RKO (cell line): ENCODE measurements around the gene MITD1.
"Not testable (repeated sequence)": the region's sequence is repeated elsewhere in the genome, so short reads cannot be mapped to it uniquely, and the experiment has no call there.

ENCODE experiments used
- DNase-seq: peaks from one replicate; pipeline ENCODE4 v3.0.0-alpha.2; 2016; ENCODE audit warnings: low spot score

MITD1 gene

DNA sequence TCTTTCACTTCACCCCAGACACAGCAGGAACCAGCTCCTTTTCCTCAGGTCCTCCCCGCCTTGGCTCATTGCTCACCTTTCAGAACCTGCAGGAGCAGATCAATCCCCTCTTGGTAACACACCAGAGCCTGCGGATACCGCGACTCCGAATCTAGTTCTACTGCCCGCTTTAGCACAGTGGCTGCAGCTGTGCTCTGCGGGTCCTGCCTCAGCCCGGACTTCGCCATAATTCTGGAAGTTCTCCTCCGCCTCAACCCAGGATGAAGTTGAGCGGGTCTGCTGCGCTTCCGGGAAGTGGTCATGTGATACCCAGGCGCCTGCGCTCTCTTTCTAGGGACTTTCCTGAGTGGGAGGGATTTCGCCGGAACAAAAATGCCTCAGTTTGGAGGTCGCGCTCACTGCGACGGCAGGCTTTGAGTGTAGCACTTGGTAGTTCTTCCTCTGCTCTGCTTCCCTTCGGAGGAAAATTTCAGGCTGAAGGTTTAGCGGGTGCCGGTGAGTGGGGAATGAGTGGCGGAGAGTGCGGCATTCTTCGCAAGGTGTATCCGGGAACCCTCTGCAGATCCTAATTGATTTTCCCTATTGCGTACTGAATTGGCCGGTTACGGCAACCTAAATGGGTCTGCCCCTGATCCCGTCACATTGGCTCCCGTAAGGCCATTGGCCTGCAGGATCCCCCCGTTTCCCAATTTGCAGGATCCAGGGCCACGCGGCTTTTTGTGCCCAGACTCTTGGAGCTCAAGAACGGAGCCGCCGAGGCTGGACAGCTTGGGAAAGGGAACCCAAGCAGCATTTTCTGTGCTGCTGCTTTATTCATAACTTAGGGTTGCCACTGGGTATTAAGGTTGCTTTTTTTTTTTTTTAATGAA lies at the start of gene MITD1, which contains the start of gene MRPL30:
MITD1 (minus strand) TSS at position 304 of the 869 bp plus-strand sequence; CDS start at position 227, 77 bp downstream.
MRPL30 (plus strand) TSS at position 430 of the 869 bp plus-strand sequence. CDS start 5,020 bp downstream, outside the sequence.
- peak; percentile 96 for DNase-seq

DNA sequence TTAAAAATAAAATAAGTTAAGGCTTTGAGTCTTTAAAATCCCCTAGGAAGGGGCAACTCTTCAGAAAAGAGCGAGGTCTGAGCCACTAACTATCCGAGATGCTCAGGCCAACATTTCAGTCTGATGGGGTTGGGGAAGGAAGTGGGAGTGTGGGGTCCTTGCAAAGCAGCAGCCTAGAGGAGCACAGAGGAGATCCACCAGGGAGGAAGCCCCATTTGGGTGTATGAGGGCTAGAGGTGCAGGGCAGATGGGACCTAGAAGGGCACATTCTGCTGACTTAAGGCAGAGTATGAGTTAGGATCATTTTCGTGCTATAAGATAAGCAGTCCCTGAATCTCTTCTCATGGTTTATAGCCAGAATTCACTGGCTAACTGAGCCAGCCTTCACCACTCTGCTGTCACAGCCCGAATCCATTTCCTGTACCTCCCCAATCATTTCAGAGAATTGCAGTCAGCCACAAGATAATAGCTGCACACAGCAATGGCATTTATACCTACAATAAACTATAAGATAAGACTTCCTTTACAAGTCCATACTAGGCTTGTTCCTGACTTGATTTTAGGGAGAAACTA lies 37.2 kb upstream of the MITD1 start:
- DNase-seq = no peak

DNA sequence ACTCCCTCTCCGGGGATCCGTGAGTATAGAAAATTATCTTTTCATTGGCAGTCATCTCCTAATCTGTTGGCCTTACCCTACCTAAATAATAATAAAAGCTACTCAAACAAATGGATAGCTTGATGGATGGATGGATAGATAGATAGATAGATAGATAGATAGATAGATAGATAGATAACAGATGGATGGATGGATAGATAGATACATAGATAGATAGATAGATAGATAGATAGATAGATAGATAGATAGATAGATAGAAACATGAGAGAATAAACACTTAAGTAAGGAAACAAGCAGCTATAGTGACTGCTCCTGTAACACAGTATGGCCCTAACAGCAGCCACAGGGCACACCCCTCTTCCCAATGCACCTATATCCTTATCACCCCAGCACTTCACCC lies 35.2 kb upstream of the MITD1 start:
- DNase-seq = no peak

DNA sequence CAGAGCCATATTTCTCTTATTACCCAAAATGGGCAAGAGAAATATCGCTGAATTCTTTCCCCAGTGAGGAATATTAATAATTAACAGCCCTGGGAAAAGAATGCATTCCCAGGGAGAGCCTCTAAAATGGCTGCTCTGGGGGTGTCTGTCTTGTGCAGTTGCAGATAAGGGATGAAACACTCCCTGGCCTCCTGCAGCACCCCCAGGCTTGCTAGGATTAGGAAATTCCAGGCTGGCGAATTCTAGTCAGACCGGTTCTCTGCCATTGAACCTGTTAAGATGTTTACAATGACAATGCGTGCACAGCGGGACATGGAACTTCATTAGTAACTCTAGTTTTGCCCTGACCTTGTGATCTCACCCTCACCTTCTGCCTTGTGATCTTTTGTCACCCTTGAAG lies 24.6 kb upstream of the MITD1 start:
- DNase-seq = no peak

DNA sequence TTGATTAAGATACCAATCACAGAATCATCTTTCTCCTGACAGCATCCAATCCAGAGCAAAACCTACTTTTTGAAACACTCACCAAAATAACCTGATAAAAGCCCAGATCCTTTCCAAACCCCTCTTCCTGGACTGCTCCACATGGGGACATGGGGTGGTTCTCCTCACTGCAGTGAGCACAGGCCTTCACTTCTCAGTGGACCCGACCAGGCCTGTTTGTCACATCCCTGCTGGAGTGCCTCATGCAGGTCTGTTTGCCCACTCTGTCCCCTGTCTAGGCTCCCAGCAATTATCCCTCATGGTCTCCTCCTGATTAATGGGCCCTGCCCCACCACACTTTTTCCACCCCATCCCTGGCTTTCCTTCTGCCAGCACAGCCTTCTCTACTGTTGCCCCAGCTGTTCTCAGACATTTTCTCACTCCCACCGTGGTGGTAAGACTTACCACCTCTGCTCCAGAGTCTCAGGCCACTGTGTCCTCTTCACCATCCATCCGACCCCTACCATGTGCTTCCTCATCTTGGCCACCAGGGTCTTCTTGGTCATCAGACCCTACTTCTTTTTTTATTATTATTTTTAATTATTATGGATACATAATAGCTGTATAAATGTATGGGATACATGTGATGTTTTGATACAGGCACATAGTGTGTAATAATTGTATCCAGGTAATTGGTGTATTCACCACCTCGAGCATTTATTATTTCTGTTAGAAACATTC lies 21.3 kb upstream of the MITD1 start:
- DNase-seq = no peak

DNA sequence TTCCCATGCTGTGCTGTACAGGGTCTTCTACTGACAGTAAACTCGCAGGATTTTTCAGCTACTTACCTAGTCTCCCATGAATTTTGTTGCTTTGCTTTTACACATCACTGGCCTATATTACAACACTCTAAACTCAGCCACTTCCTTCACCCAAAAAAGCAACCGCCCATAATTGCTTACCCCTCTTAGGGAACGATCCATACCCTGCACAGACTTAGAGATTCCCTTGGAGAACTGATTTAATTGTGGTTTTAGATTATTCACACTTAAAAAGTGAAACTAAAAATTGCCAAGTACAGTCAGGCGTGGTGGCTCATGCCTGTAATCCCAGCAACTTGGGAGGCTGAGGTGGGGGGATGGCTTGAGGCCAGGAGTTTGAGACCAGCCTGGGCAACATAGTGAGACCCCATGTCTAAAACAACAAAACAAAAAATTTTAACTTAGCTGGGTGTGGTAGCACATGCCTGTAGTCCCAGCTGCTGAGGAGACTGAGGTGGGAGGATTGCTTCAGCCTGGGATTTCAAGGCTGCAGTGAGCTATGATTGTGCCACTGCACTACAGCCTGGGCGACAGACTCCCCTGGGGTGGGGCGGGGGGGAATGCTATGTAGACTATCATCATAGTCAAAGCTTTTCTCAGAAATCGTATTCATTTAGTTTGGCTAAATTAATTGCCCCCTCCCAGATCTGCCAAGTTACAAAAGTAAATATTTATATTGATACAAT lies 19.4 kb upstream of the MITD1 start:
- DNase-seq = no peak

DNA sequence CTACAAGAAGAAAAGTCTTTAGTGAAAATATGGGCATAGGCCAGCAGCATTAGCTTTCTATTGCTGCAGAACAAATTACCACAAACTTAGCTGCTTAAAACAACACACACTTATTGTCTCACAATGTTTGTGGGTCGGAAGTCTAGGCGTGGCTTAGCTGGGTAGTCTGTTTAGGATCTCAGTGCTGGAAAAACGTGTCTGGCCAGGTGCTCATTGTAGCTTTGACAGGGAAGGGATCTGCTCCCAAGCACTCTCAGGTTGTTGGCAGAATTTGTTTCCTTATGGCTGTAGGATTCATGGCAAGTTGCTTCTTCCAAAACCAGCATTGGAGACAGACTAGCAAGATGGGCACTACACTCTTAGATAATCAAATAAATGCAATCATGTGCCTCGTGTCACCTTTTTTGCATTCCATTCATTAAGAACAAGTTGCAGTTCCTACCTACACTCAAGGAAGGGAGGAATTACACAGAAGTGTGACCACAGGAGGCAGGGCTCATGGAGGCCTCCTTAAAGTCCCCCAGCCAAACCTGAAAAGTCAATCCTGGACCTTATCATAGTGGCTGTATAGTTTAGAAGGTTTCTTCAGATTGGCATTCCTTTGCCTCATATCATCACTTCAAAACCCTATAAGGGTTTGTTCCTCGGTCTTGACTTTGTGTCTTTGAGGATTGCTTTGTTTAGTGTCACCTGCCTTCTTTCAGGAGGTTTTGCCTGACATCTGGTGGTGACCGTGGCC lies 17.4 kb upstream of the MITD1 start:
- no peak for DNase-seq

DNA sequence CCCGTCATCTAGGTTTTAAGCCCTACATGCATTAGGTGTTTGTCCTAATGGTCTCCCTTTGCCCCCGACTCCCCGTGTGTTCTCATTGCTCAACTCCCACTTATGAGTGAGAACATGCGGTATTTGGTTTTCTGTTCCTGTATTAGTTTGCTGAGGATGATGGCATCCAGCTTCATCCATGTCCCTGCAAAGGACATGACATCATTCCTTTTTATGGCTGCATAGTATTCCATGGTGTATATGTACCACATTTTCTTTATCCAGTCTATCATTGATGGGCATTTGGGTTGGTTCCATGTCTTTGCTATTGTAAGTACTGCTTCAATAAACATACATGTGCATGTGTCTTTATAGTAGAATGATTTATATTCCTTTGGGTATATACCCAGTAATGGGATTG lies 11.5 kb upstream of the MITD1 start:
- DNase-seq = not testable (repeated sequence)

DNA sequence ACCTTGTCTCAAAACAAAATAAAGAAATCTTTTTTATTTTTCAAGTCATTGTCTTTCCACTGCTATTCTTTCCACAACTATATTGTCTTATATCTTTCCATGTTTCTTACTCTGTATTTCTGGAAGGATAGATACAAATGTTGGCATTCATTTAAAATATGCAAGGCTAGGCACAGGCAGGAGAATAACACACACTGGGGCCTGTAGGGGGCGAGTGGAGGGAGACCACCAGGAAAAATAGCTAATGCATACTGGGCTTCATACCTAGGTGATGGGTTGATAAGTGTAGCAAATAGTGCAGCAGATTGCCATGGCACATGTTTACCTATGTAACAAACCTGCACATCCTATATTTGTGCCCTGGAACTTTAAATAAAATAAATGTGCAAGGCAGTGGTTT lies 9.7 kb upstream of the MITD1 start:
- DNase-seq = no peak

DNA sequence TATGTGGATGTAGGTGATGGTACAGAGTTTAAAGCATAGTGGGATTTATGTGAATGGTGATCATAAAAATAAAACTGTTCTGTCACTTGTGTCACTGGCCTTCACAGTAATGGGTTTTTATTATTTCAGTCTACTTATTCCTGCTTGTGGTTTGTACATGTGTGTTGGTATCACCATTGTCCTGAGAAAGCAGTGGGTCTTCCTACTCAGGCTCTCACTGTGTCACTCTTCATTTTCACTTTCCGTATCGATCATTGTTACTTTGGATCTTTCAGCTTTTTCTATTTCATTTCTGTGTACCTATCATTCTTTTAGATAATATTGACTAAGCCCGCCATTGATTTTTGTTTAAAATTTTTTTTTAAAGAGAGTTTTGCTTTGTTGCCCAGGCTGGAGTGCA lies 7.5 kb upstream of the MITD1 start:
- no peak for DNase-seq

DNA sequence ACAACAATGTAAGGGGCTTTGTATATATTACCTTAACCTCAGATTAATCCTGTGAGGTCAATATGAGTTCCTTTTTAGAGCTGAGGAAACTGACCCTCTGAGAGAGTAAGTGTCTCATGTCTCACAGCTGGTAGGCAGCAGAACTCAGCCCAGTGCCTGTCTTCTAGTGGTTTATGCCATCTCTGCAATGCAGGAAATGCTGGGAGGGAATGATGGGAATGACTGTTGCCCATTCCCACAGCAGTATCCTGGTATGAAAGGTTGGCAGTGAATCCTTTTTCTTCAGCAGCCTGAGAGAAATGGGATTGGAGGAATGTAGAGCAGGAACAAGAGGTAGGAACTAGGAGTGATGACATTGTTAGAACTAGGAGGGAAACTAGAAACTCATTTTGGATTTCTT lies 6.2 kb upstream of the MITD1 start:
- DNase-seq = no peak

DNA sequence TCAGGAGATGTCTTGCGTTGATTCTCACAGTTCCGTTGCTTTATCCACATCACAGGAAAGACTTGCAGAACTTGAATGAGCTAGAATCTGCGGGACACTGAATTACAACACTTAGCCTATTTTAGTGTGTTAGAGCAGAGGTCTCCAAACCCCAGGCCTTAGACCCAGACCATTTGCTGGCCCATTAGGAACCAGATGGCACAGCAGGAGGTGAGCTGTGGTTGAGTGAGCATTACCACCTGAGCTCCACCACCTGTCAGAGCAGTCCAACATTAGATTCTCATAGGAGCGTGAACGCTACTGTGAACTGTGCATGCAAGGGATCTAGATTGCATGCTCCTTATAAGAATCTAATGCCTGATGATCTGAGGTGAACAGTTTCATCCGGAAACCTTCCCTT lies 4.0 kb upstream of the MITD1 start:
- no peak for DNase-seq

DNA sequence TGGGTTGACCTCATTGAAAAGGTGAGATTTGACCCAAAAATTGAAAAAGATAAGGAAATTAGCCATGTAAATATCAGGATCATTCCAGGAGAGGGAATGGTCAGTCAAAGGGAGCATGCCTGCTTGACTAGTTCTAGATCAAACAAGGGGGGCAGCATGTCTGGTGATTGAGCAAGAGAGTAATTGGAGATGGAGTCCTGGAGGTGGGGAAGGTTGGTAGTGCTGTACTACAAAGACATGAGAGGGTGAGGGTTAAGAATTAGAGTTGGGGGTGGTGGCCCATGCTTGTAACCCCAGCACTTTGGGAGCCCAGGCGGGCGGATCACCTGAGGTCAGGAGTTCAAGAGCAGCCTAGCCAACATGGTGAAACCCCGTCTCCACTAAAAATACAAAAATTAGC lies 2.2 kb upstream of the MITD1 start:
- no peak for DNase-seq

DNA sequence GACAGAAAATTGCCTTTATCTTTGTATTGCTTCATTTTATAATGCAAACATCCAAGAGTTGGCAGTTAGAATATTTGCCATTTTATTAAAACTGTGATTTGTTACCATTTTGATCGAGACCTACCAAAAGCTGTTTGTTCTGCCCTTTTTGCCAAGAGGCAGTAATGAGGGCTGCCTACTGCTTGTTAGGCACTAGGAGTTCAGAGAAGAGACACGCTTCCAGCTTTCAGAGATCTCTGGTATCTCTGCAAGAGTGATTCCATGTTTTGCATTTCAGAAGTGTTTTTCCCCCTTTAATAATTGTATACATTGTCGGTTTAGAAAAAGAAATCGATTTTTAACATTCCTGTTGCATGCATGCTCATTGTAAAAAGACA lies 754 bp upstream of the MITD1 start:
- DNase-seq = peak; percentile 65

DNA sequence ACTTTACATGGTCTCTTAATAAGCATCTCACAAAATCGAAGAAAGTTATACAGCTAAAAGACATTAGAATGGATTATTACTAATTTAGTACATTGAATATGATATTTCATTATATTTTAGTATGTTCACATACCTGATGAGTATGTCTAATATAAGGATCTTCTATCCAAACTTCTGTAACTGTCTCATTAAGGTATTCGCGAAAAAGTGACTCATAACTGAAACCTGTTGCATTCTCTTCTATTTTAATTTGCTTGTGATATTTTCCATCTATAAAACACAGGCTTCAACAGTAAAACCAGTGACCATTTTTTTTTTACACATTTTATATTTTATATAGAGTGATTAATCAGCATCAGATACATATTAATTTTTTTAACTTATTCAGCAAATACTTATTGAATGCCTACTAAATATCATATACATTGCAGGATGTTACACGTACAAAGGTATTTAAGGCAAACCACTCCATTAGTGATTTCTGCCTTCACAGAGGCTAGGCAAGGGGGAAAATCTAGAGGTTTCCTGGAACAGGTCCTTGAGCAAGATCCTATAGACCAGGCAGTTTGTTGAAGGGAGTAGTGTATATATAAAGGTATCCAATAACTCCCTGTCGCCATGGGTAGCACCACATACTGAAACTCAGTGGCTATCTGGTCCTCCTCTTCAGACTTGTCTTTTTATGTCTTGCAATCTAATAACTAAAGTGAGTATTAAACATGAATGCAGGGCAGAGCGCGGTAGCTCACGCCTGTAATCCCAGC lies 9.3 kb downstream of the MITD1 start:
- no peak for DNase-seq

DNA sequence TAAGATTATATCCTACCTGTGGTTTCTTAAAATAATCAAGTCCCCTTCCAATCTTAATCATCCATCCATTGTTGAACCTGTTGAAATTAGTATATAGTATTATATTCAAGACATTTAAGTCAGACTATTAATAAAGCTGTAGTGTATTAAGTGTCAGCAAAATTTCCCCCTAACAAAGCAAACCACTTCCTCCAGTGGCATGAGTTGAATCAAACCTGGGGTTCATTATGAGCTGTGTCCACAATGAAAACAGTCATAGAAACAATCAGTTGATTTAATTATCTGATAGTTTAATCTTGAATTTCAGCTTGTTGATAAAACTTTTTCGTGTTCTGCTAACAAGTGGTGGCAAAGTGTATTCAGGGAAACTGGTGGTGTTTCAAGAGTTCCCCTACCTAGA lies 11.3 kb downstream of the MITD1 start:
- DNase-seq = no peak

DNA sequence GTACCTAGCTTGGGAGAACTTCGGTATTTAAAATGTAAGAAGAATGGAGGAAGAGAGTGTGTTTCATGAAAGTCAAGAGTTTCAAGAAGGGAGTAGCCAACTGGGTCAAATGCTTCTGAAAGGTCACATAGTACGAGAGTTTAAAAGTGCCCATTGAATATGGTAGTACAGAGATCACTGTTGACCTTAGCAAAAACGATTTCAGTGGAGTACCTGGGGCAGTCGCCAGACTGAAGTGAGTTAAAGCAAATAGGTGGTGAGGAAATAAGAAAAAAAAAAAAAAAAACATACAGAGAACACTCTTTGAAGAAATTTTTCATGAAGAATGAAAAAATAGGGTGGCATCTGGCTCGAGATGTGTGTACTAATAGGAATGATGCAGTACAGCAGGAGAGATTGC lies 14.6 kb downstream of the MITD1 start:
- no peak for DNase-seq

DNA sequence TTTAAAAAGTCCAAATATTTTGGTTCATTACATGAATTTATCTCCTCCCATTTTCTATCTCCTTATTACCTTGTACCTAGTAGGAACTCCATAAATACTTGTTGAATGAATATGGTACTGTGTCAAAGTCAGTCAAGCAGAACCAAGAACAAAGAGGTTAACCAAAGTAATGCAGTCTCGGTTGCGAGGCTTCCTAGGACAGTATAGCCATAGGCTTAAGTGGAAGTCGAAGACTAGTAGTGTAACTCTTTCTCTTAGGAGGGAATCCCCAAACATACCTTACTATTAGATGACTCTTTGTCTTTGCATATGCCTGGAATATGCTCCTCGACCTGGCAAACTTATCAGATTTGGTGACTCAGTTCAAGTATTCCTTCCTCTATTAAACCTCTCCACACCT lies 21.3 kb downstream of the MITD1 start:
- no peak for DNase-seq

DNA sequence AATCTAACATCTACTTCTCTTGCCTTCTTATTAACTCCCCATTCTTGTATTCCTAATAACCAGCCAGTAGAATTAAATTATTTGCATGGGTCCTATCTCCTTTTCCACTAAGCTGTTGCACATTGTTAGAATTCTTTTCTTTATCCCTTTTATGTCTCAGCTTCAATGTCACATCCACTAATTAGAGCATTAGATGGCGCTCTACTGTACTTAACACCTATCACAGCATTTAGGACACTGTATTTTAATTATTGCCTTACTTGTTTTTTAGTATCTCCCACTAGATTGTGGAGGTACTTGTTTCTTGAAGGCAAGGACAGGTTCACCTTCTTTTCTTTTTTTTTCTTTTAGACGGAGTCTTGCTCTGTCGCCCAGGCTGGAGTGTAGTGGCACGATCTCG lies 22.3 kb downstream of the MITD1 start:
- no peak for DNase-seq

DNA sequence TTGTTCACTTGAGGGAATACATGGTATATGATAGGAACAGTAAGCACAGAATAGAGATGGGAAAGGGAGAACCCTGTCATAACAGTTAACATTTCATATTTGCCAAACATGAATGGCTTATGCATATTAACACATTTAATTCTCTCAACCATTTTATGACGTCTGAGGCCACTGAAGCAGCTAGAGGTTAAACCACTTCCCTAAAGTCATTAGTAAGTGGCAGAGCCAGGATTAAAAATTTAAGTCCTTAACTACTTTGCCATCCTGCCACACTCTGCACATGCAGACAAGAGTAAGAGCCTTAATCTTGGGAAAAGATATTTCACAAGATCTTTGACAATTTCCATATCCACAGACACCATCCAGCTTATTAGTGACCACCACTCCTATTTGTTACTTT lies 24.0 kb downstream of the MITD1 start:
- no peak for DNase-seq
